Measurements from ENCODE around the gene TGFBR3.

Gene TGFBR3

GRCh38 chr1:91660708-91661107 is 225.2 kb downstream of the TGFBR3 start:
- no peak for TF ChIP-seq EZH2 (IDR thresholded peaks at IDR 0.05; ENCODE audit: borderline replicate concordance, low read depth, low read length, severe bottlenecking)
- TF ChIP-seq, protein P1, sequence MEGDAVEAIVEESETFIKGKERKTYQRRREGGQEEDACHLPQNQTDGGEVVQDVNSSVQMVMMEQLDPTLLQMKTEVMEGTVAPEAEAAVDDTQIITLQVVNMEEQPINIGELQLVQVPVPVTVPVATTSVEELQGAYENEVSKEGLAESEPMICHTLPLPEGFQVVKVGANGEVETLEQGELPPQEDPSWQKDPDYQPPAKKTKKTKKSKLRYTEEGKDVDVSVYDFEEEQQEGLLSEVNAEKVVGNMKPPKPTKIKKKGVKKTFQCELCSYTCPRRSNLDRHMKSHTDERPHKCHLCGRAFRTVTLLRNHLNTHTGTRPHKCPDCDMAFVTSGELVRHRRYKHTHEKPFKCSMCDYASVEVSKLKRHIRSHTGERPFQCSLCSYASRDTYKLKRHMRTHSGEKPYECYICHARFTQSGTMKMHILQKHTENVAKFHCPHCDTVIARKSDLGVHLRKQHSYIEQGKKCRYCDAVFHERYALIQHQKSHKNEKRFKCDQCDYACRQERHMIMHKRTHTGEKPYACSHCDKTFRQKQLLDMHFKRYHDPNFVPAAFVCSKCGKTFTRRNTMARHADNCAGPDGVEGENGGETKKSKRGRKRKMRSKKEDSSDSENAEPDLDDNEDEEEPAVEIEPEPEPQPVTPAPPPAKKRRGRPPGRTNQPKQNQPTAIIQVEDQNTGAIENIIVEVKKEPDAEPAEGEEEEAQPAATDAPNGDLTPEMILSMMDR (IDR thresholded peaks at IDR 0.05; ENCODE audit: borderline replicate concordance, extremely low read depth, low read length, poor library complexity, severe bottlenecking) = no peak
- no peak for ATAC-seq (ENCODE audit: insufficient read depth, low read depth)
- H3K4me1 ChIP-seq (ENCODE audit: insufficient read depth, low read length) = no peaks in the 10 kb centered on the region
- no peak overlapping the region for H3K9ac ChIP-seq (ENCODE audit: low read depth, low read length)
- no peak overlapping the region for H2AFZ ChIP-seq (ENCODE audit: low read depth, low read length)
- no peaks in the 10 kb centered on the region for H4K20me1 ChIP-seq (ENCODE audit: insufficient read depth, low read length)
- no peak for DNase-seq
- H3K79me2 ChIP-seq (ENCODE audit: insufficient read depth, low read length) = no peaks in the 10 kb centered on the region
- no peak overlapping the region for H3K4me3 ChIP-seq (ENCODE audit: low read depth in 1 of 2, low read length in 2 of 2)
- peaks cover 14% of the 10 kb centered on the region for H3K9me3 ChIP-seq (ENCODE audit: insufficient read depth, low read length, severe bottlenecking)
- H3K4me2 ChIP-seq (ENCODE audit: insufficient read depth, low read length) = no peak overlapping the region
- no peak overlapping the region for H3K27ac ChIP-seq (ENCODE audit: low read length)
- no peaks in the 10 kb centered on the region for H3K27me3 ChIP-seq (ENCODE audit: insufficient read depth, low read length, poor library complexity)
- H3K36me3 ChIP-seq (ENCODE audit: insufficient read depth, low read length) = no peaks in the 10 kb centered on the region

GRCh38 chr1:91655912-91656449 is 230.0 kb downstream of the TGFBR3 start:
- DNase-seq (no peak), ATAC-seq (ENCODE audit: insufficient read depth, low read depth) (no peak)
- Histone ChIP-seq H3K27ac (ENCODE audit: low read length) (no peak overlapping the region), H3K27me3 (ENCODE audit: insufficient read depth, low read length, poor library complexity) (no peaks in the 10 kb centered on the region), H3K4me1 (ENCODE audit: insufficient read depth, low read length) (no peaks in the 10 kb centered on the region), H3K4me3 (ENCODE audit: low read depth in 1 of 2, low read length in 2 of 2) (no peak overlapping the region), H3K9ac (ENCODE audit: low read depth, low read length) (no peak overlapping the region), H3K79me2 (ENCODE audit: insufficient read depth, low read length) (no peaks in the 10 kb centered on the region), H3K36me3 (ENCODE audit: insufficient read depth, low read length) (no peaks in the 10 kb centered on the region), H2AFZ (ENCODE audit: low read depth, low read length) (no peak overlapping the region), H3K9me3 (ENCODE audit: insufficient read depth, low read length, severe bottlenecking) (peaks cover 9% of the 10 kb centered on the region), H3K4me2 (ENCODE audit: insufficient read depth, low read length) (no peak overlapping the region), H4K20me1 (ENCODE audit: insufficient read depth, low read length) (no peaks in the 10 kb centered on the region)
- TF ChIP-seq EZH2 (IDR thresholded peaks at IDR 0.05; ENCODE audit: borderline replicate concordance, low read depth, low read length, severe bottlenecking) = no peak
- TF ChIP-seq, protein P1 (IDR thresholded peaks at IDR 0.05; ENCODE audit: borderline replicate concordance, extremely low read depth, low read length, poor library complexity, severe bottlenecking) = no peak

GRCh38 chr1:91653183-91653582 is 232.8 kb downstream of the TGFBR3 start:
- ATAC-seq (ENCODE audit: insufficient read depth, low read depth) (no peak), DNase-seq (no peak)
- H3K27ac ChIP-seq (ENCODE audit: low read length) = no peak overlapping the region
- no peak overlapping the region for H3K4me2 ChIP-seq (ENCODE audit: insufficient read depth, low read length)
- H4K20me1 ChIP-seq (ENCODE audit: insufficient read depth, low read length) = no peaks in the 10 kb centered on the region
- no peaks in the 10 kb centered on the region for H3K4me1 ChIP-seq (ENCODE audit: insufficient read depth, low read length)
- TF ChIP-seq EZH2 (IDR thresholded peaks at IDR 0.05; ENCODE audit: borderline replicate concordance, low read depth, low read length, severe bottlenecking) = no peak
- TF ChIP-seq, protein P1 (IDR thresholded peaks at IDR 0.05; ENCODE audit: borderline replicate concordance, extremely low read depth, low read length, poor library complexity, severe bottlenecking) = no peak
- no peaks in the 10 kb centered on the region for H3K27me3 ChIP-seq (ENCODE audit: insufficient read depth, low read length, poor library complexity)
- no peaks in the 10 kb centered on the region for H3K36me3 ChIP-seq (ENCODE audit: insufficient read depth, low read length)
- H3K9me3 ChIP-seq (ENCODE audit: insufficient read depth, low read length, severe bottlenecking) = no peaks in the 10 kb centered on the region
- H3K9ac ChIP-seq (ENCODE audit: low read depth, low read length) = no peak overlapping the region
- no peak overlapping the region for H2AFZ ChIP-seq (ENCODE audit: low read depth, low read length)
- H3K4me3 ChIP-seq (ENCODE audit: low read depth in 1 of 2, low read length in 2 of 2) = no peak overlapping the region
- no peaks in the 10 kb centered on the region for H3K79me2 ChIP-seq (ENCODE audit: insufficient read depth, low read length)

All from DND-41 (cell line).